Stimulated activated CD8-positive, alpha-beta memory T cell treated with anti-CD3 and anti-CD28 coated beads, Interleukin-15, amount 100 ng/mL, for 4 hours (primary cell): Measurements from ENCODE around the gene ARMC12.
"Not testable (repeated sequence)": the region's sequence is repeated elsewhere in the genome, so short reads cannot be mapped to it uniquely, and the experiment has no call there.

ENCODE experiments used
- DNase-seq, 2 donors: peaks; one replicate each; pipeline ENCODE4 v3.0.0-alpha.2; 2020; ENCODE audit warnings: low read depth in 2 of 2

Gene ARMC12

DNA sequence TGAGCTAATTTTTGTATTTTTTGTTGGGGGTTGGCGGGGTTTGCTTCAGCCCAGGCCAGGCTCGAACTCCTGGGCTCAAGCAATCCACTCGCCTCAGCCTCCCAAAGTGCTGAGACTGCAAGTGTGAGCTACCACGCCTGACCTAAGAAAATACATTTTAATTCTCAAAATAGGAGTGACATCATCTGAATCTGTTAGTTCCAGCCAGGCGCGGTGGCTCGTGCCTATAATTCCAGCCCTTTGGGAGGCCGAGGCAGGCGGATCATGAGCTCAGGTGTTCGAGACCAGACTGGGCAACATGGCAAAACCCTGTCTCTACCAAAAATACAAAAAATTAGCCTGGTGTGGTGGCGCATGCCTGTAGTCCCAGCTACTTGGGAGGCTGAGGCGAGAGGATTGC, 2.5 kb upstream of the ARMC12 start:
- DNase-seq = not testable (repeated sequence)

DNA sequence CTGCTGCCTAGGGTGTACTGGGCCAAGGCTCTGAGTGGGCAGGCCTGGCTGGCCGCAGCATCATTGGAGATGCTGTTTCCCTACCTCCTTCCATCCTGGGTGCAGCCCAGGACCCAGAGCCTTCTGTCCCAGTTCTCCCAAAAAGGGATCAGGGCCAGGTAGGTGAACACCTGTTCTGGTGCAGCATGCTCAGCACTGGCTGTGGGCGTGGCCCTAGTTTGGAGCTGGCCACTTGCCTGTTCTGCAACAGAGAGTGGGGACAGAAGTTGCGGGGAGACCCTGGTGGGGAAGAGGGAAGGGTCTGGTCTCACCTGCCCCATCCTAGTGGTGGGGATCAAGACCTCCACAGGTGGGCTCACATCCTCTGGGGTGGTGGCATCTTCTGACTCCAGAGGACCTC, 1.4 kb upstream of the ARMC12 start:
- no peak for DNase-seq

DNA sequence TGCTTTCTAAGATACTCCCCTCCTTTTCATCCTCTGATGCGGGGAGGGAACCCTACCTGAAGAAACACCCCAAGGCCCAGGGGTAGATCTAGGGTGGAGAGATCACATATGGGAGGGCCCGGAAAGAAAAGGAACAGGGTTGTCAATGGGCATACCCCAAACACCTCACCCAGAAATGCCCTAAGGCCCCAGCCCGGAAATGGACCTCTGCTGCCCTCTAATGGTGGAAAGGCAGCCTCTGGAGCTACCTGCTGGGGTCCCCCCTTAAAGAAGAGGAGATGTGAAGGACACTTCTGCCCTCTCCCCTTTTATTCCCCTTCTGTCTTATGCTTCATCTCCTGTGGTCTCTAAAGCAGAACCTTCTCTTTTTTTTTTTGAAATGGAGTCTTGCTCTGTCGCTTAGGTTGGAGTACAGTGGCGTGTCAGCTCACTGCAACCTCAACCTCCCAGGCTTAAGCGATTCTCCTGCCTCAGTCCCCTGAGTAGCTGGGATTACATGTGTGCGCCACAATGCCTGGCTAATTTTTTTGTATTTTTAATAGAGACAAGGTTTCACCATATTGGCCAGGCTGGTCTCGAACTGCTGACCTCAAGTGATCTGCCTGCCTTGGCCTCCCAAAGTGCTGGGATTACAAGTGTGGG, 458 bp upstream of the ARMC12 start:
- DNase-seq = peak; percentile 59 to 76

DNA sequence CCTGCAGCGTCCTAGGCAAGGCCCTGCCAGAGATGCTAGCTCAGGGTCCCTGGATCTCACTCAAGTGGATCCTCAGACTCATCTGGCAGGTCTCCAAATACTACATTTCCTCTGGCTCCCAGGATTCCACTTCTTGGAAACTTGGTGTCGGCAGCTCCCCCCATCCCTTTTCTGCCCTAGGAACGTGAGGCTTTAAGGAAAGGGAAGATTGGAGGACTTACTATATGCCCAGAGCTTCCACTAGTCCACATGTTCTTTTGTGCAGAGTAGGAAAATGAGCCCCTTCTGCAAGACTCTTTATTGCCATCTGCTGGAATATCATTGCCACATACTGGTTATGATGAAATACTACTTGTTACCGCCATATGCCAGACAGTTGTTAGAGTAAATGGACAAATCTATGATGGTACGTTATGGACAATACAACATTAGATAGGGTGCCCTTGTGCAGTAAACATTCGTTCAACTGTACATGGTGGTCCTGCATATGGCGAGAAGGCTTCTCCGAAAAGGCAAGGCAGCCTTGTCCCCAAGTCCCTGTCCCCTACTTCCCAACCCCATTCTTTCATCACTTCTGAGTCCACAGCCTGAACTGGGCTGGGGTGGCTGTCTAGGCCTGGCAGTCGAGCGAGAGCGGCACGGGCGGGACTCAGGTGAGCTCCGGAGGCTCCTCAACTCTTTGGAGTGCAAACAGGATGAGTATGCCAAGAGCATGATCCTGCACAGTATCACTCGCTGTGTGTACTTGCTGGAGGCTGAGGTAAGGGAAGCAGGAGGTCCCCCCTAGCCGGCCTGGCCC, 780 bp downstream of the ARMC12 start:
- DNase-seq = no peak

DNA sequence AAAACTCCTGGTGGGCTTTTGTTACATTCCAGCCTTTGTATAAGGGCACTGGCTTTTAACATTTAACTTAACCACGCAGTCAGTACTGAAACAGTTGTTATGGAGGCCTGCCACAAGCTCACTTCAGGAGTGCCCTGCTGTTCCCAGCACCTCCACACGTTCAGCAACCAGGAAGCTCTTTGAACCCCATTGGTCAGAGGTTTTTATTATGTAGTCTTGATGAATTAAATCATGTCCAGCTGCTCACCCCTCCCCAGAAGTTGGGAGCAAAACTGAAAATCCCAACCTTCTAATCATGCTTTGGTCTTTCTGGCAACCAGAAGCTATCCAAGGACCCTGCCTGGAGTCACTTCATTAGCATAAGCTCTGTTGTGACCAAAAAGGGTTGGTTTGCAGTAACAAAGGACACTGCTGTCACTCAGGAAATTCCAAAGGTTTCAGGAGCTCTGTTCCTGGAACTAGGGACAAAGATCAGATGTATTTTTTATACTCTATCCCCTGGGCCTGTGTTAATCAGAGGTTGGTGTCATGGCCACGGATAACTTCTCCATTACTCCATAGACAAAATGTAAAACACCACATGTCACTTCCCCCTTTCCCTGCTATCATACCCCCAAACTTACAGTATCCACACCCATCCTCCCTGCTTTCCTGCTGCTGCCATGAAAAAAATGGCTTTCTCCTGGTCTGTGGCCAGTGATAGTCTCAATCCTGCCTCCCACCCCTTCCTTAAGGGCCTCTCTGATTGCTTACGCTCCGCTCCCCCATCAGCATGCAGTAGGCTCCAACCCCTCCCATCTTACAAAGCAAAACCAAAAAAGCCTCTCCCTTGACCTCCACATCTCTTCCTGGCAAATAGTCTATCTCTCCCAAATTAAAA, 3.1 kb downstream of the ARMC12 start:
- no peak for DNase-seq

DNA sequence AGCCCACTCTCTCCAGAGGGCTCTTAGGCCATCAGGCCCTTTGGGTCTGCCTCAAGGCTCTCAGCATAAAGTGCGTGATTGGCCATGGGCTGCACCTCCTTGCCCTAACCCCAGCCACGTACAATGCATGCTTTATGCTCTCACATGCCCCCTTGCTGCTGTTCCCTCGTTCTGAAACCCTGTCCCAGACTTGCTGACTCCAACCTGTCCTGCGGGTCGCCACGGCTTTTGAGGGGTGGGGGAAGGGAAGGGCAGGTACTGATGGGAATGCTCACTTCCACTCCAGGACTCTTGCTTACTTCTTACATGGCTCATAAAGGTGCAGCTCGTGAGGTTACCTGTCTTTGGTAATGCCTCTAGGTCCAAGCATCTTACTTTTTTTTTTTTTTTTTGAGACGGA, 6.0 kb downstream of the ARMC12 start:
- no peak for DNase-seq

DNA sequence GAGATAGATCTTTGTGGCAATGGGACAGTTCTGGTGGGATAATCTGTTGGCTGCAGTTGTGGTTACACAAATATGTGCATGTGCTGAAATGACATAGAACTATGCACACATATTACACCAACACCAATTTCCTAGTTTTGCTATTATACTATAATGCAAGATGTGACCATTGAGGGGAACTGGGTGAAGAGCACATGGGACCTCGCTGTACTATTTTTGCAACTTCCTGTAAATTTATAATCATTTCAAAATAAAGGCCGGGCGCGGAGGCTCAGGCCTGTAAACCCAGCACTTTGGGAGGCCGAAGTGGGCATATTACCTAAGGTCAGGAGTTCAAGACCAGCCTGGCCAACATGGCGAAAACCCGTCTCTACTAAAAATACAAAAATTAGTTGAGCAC, 8.7 kb downstream of the ARMC12 start:
- no peak for DNase-seq

DNA sequence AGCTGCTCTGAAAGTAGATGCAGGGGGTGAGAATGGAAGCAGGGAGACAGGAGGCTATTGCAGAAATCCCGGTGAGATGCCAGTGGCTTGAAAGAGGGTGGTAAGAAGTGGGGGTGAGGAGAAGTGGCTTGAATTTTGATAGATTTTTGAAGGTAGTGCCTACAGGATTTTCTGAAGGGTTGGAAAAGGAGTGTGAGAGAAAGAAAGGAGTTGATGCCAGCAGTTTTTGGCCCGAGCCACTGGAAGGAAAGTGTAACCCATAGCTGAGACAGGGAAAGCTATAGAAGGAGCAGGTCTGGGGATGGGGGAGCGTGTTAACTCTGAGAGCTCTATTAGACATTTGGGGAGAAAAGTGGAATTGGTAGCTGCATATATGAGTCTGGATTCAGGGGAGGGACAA, 9.7 kb downstream of the ARMC12 start:
- no peak for DNase-seq

DNA sequence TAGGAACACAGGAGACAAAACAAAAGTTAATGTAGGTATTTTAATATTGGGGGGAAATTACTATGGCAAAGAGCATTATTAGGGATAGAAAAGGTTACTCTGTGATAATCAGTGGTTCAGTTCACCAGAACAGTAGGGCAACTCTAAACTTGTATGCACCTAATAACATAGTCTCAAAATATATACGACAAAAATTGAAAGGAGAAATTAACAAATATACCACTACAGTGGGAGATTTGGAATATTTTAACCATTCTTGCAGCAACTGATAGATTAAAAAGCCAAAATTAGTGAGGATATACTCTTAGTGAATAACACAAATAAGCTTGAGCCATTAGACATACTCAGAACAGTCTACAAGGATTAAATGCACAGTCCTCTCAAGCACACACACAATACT, 11.0 kb downstream of the ARMC12 start:
- no peak for DNase-seq

DNA sequence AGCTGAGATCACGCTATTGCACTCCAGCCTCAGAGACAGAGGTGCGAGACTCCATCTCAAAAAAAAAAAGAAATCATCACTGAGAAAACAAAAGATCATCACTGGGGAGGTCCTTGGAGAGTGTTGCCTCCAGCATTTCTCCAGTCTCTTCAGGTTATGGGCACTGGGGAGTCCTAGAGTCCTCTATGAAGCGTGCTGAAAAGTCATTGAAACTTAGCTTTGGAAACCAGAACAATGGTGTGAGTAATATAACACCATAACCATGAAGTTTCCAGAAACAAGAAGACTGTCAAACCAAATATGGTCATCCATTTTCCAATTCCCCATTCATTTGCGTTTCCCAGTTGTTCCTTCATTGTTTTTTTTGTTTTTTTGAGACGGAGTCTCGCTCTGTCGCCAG, 13.7 kb downstream of the ARMC12 start:
- no peak for DNase-seq

DNA sequence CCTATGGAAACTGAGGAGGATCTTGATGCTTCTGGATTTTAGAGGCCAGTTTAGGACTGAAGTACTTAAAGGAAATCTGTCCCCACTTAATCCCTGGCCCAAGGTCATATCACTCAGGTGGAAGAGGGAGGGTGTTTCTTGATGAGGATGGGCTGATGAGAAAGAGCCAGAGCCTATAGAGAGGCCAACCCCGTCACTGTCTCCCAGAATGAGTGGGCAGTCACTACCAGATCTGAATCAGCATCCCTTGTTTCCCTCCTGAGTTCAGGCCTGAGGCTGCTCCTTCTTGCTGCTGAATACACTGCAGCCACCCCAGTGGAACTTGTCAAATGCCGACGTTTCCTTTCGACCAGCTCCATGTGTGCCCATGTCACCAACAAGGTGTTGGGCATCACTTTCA, 14.8 kb downstream of the ARMC12 start:
- no peak for DNase-seq

DNA sequence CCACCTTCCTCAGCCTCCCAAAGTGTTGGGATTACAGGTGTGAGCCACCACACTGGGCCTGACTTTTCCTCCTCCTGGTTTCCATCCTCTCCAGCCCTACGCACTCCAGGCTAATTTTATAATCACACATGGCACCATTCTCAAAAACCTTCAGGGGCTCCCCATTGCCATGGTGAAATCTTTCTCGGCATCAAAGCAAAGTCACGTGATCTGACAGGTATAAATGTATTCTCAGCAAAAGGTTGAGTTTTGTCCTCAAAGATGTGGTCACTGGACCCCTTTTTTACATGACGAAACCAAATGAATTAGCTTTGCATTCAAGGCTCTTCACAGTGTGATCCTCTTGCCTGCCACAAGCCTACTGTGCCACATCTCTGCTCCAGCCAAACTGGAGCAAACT, 15.5 kb downstream of the ARMC12 start:
- DNase-seq = no peak

DNA sequence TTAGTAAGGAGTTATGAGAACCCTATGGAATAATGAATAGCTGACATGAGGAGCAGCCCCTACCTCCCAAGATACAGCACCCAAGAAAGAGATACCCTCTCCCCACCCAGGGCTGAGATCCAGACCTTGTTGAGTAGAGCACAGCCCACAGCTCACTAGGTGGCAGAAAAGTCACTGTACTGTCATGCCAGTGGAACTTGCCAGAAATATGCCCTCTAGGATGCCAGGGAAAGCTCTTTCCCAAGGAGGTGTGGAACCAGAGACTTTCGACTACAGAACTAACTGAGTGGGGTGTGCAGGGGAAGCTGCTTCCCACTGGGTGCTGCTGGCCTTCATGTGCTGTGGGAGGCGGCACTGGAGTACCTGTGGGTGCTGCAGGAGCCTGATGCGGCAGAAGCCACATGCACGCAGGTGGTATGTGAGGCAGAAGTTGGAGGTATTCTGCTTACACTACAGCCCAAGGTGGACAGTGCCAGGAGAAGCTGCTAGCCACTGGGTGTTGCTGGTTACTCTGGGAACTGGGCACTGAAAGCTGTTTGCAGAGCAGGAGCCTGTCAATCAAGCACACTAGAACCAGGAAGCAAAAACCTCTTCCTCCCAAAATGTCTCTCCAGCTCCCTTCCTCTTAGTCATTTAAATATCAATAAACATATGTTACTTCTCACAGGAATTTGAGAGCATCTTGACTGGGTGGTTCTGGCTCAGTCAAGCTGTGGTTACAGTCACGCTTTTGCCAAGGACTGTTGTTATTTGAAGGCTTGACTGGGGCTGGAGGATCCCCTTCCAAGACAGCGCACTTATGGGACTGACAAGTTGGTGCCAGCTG, 17.8 kb downstream of the ARMC12 start:
- no peak for DNase-seq

DNA sequence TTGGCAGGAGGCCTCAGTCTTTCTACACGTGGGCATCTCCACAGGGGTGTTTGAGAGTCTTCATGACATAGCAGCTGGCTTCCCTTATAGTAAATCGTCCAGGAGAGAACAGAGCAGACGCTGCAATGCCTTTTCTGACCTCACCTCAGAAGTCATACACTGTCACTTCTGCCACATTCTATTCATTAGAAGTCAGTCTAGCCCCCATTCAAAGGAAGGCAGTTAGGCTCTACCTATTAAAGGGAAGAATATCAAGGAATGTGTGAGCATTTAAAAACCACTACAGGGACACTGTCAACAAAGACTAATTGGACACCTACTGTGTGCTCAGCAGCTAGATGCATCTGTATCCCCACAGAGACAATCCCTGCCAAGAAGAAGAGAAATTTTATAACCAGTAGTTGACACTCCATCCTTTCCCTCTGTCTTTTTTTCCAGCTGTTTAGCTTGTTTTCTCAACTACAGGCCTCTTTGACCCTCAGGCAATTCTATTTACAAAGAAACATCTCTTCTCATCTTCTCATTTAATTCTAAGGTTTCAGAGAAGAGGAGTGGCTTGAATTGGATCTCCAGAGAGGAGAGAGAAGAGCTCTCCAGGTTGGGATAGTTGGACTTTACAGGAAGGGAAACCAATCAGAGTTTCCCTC, 18.6 kb downstream of the ARMC12 start:
- no peak for DNase-seq

DNA sequence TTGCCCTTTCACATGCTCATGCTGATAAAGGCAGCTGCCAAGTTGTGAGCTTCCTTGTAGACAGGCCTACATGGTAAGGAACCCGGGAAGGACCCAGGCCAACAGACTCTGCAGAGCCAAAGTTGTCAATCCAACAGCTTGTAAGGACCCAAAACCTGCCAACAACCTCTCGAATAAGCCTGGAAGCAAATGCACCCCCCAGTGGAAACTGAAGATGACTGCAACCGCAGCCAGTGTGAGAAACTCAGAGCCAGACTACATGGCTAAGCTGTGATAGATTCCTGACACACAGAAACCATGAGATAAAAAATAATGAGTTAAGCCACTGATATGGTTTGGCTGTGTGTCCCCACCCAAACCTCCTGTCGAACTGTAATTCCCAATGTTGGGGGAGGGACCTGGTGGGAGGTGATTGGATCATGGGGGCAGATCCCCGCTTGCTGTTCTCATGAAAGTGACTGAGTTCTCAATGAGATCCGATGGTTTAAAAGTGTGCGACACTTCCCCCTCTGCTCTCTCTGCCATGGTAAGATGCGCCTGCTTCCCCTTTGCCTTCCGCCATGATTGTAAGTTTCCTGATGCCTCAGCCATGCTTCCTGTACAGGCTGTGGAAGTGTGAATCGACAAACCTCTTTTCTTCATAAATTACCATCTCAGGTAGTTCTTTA, 20.8 kb downstream of the ARMC12 start:
- no peak for DNase-seq

DNA sequence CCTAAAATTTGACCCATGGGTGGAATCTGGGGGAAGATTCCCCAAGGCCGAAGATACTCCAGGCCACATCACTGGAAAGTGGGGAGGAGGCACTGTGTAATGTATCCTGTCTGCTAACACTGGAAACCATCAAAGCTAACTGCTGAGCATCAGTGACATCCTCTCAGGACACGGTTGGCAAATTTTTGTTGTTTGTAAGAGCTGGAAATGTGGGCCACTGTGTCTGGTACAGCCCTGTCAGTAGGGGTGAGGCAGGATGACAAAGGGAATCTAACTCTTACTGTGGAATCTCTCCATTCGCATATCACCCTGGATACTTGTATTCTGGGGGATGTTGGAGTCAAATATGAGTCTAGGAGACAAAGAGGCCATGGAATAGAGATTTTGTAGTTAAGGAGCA, 22.6 kb downstream of the ARMC12 start:
- no peak for DNase-seq

DNA sequence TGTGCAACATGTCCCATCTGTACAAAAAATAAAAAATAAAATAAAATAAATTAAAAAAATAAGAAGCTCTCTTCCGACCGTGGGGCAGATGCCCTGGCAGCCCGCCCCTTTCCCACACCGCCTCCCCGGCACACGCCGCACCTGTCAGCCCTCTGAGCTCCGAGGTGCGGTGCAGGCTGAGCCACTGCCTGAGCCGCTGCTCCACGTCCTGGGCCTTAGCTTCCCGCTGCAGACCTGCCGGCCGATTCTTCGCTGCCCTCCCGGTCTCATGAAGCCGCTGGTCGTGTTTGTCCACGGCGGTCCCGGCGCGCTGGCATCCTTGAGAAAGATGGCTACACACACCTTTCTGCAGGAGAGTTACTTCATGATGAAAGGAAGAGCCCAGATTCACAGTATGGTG, 28.9 kb downstream of the ARMC12 start:
- no peak for DNase-seq

DNA sequence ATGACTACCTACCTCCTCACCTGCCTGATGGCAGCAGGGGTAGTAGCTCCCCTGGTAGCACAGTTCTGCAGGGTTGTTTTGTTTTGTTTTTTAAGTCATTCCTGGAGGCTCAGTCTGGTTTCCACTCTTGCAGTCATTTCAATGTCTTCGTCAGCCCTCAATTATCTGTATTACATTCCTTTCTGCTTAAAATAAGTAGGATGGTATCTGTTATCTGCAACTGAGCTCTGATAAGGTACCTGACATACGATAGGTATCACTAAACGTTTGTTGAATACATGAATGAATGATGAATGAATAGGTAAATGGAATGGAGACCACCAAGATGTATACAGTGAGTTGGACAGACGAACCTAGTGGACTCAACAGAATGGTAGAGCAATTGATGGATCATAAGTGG, 32.4 kb downstream of the ARMC12 start:
- no peak for DNase-seq

DNA sequence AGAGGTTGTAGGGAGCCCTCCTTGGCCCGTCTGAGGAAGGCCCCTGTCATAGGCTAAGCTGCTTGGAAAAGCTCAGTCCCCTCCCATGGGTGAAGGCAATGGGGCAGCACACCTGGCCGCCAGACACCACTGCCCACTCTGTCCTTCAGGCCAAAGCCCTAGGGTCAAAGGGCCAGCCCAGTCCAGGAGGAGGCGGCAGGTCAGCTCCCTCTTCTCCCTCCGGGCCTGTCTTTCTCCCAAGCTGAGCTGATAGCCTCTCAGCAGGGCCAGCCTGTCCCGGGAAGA, 34.5 kb downstream of the ARMC12 start:
- DNase-seq = no peak

DNA sequence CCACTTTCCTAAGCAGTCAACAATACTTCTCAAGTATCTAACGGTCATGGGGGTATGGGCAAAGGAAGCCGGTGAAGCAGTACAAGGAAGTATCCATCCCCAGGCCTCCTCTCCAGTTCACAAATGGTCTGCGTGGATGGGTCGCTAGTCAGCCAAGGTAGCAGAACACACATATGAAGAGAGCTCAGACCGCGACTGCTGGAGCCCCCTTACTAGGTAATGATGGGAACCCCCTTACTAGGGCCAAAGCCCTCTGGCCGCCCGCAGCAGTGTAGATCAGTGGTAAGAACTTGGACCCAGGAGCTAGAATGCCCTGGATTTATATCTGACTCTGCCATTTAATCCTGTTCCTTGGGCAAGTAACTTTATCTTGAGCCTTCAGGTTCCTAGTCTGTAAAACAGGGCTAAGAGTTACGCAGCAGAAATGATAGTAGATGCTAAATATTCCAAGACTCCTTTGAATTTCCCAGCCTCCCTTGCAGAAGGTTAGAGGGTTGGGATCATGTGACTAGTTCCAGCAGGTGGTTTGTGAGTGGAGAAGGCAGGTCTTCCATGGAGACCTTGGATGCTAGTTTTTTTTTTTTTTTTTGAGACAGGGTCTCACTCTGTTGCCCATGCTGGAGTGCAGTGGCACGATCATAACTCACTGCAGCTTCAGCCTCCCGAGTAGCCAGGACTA, 37.4 kb downstream of the ARMC12 start:
- no peak for DNase-seq
